IMR-90 (cell line): ENCODE results near the gene TMEM168. TPM values are rescaled to one million over a fixed set of nuclear protein-coding genes. Genes with fewer than 3 reads are reported as not detected.

Experiments used
- ATAC-seq: fragments of 200-7000 bp; cut with Tn5 transposase; 2 replicates; pipeline ENCODE4 v1.9.1; 2020; ENCODE audit warnings: low read depth, mild to moderate bottlenecking, moderate library complexity
- BruUV-seq: library from RNA; stranded (reverse); fragments of 400-500 nt; replicated peaks from 2 replicates; lab custom pipeline; 2021; lab: Mats Ljungman, UMichigan
- CTCF ChIA-PET: fragments of 300-600 bp; formaldehyde crosslinking; extraction: SDS; loops from one replicate; lab custom pipeline; 2021; ENCODE audit warnings: antibody characterized with exemption; lab: Yijun Ruan, JAX
- POLR2A ChIA-PET: fragments of 300-600 bp; sonication (Branson Sonifier 250); formaldehyde crosslinking; loops from one replicate; lab custom pipeline; 2022; ENCODE audit warnings: antibody characterized with exemption; ENCODE audit not compliant: unreplicated experiment; lab: Charles Lee
- DNase-seq: peaks from one replicate; pipeline ENCODE4 v3.0.0; 2013
- H2AFZ ChIP-seq: replicated peaks from 2 replicates; pipeline ENCODE3; 2013; ENCODE audit warnings: low read length, mild to moderate bottlenecking; ENCODE audit not compliant: poor library complexity
- H2AK5ac ChIP-seq: 2 replicates; pipeline ENCODE4 v1.6.1; 2013; ENCODE audit warnings: low read depth, low read length, inconsistent platforms
- H2AK9ac ChIP-seq: replicated peaks from 2 replicates; pipeline ENCODE3; 2013; ENCODE audit warnings: mild to moderate bottlenecking, low read depth, low read length, moderate library complexity; ENCODE audit not compliant: poor library complexity
- H2BK120ac ChIP-seq: 2 replicates; pipeline ENCODE4 v1.6.1; 2013; ENCODE audit warnings: low read depth, low read length, inconsistent platforms
- H2BK15ac ChIP-seq: 3 replicates; pipeline ENCODE4 v1.6.1; 2013; ENCODE audit warnings: low read depth, low read length, inconsistent platforms
- H2BK20ac ChIP-seq: 2 replicates; pipeline ENCODE4 v1.6.1; 2013; ENCODE audit warnings: low read depth, mild to moderate bottlenecking, inconsistent platforms, low read length, moderate library complexity
- H2BK5ac ChIP-seq: 2 replicates; pipeline ENCODE4 v1.6.1; 2013; ENCODE audit warnings: mild to moderate bottlenecking, low read depth, low read length, inconsistent platforms; ENCODE audit not compliant: poor library complexity, severe bottlenecking
- H3K14ac ChIP-seq: replicated peaks from 2 replicates; pipeline ENCODE4 v1.6.1; 2013; ENCODE audit warnings: low read depth, low read length, inconsistent platforms
- H3K18ac ChIP-seq: 2 replicates; pipeline ENCODE4 v1.6.1; 2013; ENCODE audit warnings: low read depth, low read length, control low read depth
- H3K23ac ChIP-seq: 2 replicates; pipeline ENCODE4 v1.6.1; 2013; ENCODE audit warnings: low read depth, low read length, inconsistent platforms
- H3K27ac ChIP-seq: 2 replicates; pipeline ENCODE4 v1.5.1; 2013; ENCODE audit warnings: mild to moderate bottlenecking, control low read depth, low read length; ENCODE audit not compliant: insufficient read depth
- H3K27me3 ChIP-seq: 2 replicates; pipeline ENCODE4 v1.6.1; 2013; ENCODE audit warnings: low read length; ENCODE audit not compliant: control insufficient read depth, insufficient read depth
- H3K36me3 ChIP-seq: 2 replicates; pipeline ENCODE4 v1.6.1; 2013; ENCODE audit warnings: low read length, mixed read lengths; ENCODE audit not compliant: control insufficient read depth, insufficient read depth
- H3K4ac ChIP-seq: 2 replicates; pipeline ENCODE4 v1.6.1; 2013; ENCODE audit warnings: low read depth, low read length, inconsistent platforms
- H3K4me1 ChIP-seq: 2 replicates; pipeline ENCODE4 v1.6.1; 2013; ENCODE audit warnings: low read length, mixed read lengths; ENCODE audit not compliant: control insufficient read depth, insufficient read depth
- H3K4me2 ChIP-seq: 2 replicates; pipeline ENCODE4 v1.6.1; 2013; ENCODE audit warnings: low read depth, mild to moderate bottlenecking, control low read depth, low read length, moderate library complexity
- H3K4me3 ChIP-seq: 2 replicates; pipeline ENCODE4 v1.5.1; 2013; ENCODE audit warnings: low read depth, mild to moderate bottlenecking, control low read depth, low read length, moderate library complexity; ENCODE audit not compliant: insufficient read depth
- H3K56ac ChIP-seq: 2 replicates; pipeline ENCODE4 v1.6.1; 2013; ENCODE audit warnings: low read length, inconsistent platforms; ENCODE audit not compliant: insufficient read depth; ENCODE audit errors: extremely low read depth
- H3K79me1 ChIP-seq, 2 experiments: 2 replicates each; pipeline ENCODE4 v1.6.1; 2013; ENCODE audit warnings: low read length in 2 of 2, inconsistent platforms in 1 of 2, low read depth in 1 of 2
- H3K9ac ChIP-seq: 2 replicates; pipeline ENCODE4 v1.6.1; 2013; ENCODE audit warnings: low read depth, low read length, control low read depth
- H3K9me1 ChIP-seq: 2 replicates; pipeline ENCODE4 v1.6.1; 2013; ENCODE audit warnings: low read length, inconsistent platforms; ENCODE audit not compliant: insufficient read depth
- H3K9me3 ChIP-seq: 2 replicates; pipeline ENCODE4 v1.6.1; 2013; ENCODE audit warnings: low read length; ENCODE audit not compliant: control insufficient read depth, insufficient read depth
- H4K20me1 ChIP-seq: 2 replicates; pipeline ENCODE4 v1.6.1; 2013; ENCODE audit warnings: low read length, inconsistent platforms; ENCODE audit not compliant: insufficient read depth
- H4K5ac ChIP-seq: 2 replicates; pipeline ENCODE4 v1.6.1; 2013; ENCODE audit warnings: mild to moderate bottlenecking, low read depth, low read length, control low read depth
- H4K8ac ChIP-seq, 2 experiments: 2 replicates each; pipeline ENCODE4 v1.6.1; 2013; ENCODE audit warnings: low read depth in 2 of 2, low read length in 2 of 2, control low read depth in 1 of 2, inconsistent platforms in 1 of 2
- H4K91ac ChIP-seq: 2 replicates; pipeline ENCODE4 v1.6.1; 2013; ENCODE audit warnings: low read depth, low read length, inconsistent platforms; ENCODE audit not compliant: insufficient read depth
- CEBPB ChIP-seq: IDR thresholded peaks from 2 replicates; pipeline ENCODE4 v1.6.1; 2012; ENCODE audit warnings: low read depth, low read length, improper control_type of control experiment
- CHD1 ChIP-seq: IDR thresholded peaks from 2 replicates; pipeline ENCODE4 v1.6.1; 2012; ENCODE audit warnings: low read depth, low read length, improper control_type of control experiment
- FOS ChIP-seq: fragments of 150-350 bp; IDR thresholded peaks from 2 replicates; pipeline ENCODE4 v1.6.1; 2016; ENCODE audit warnings: low read depth, low read length
- NFE2L2 ChIP-seq: fragments of 150-350 bp; IDR thresholded peaks from 2 replicates; pipeline ENCODE4 v1.6.1; 2016; ENCODE audit warnings: low read depth, mild to moderate bottlenecking, low read length
- RAD21 ChIP-seq: IDR thresholded peaks from 2 replicates; pipeline ENCODE4 v1.6.1; 2012; ENCODE audit warnings: low read length, improper control_type of control experiment
- RFX5 ChIP-seq: IDR thresholded peaks from 2 replicates; pipeline ENCODE4 v1.8.0; 2012; ENCODE audit warnings: low read depth, mild to moderate bottlenecking, low read length, moderate library complexity
- SMC3 ChIP-seq: fragments of 150-350 bp; IDR thresholded peaks from 2 replicates; pipeline ENCODE4 v1.6.1; 2016; ENCODE audit warnings: low read depth, mild to moderate bottlenecking, antibody characterized with exemption, low read length, moderate library complexity
- WGBS, 2 experiments: methylation state at CpG; one replicate each; pipeline versions ENCODE4 v1.1.5 to v1.1.7; 2013; ENCODE audit warnings: missing lambda C conversion rate in 2 of 2; ENCODE audit not compliant: insufficient read length in 1 of 2; ENCODE audit errors: extremely low coverage in 2 of 2; 5-methylcytosine and 5-hydroxymethylcytosine counted together
- dilution Hi-C: fragments of 300-500 bp; cut with HindIII; formaldehyde crosslinking; loops from one replicate; pipeline ENCODE4 v1.14.3; 2018; ENCODE audit warnings: low sequenced_read_pairs; ENCODE audit not compliant: unreplicated experiment
- in situ Hi-C: fragments of 300-500 bp; cut with MboI; formaldehyde crosslinking; loops from 3 replicates; pipeline ENCODE4 v1.14.3; 2019; ENCODE audit warnings: low sequenced_read_pairs, inconsistent platforms, mixed read lengths
- intact Hi-C: fragments of 100-400 bp; cut with micrococcal nuclease; formaldehyde crosslinking; loops from 2 replicates; pipeline ENCODE4 v1.10.0; 2022
- polyA plus RNA-seq, 3 experiments: library from polyadenylated mRNA; depleted of rRNA; stranded (reverse); fragments of >200 nt; gene quantifications; 2 replicates each; pipeline ENCODE4 v1.2.3, GENCODE V29; 2012; ENCODE audit warnings: low replicate concordance in 1 of 3
- total RNA-seq: library from RNA; depleted of rRNA; stranded (reverse); fragments of >200 nt; gene quantifications from 2 replicates; pipeline ENCODE4 v1.2.3, GENCODE V29; 2012
- TF ChIP-seq, protein P1 (sequence below): fragments of 150-350 bp; IDR thresholded peaks from 2 replicates; pipeline ENCODE4 v1.6.1; 2016; ENCODE audit warnings: low read depth, mild to moderate bottlenecking, low read length, moderate library complexity, borderline replicate concordance
- TF ChIP-seq, protein P2 (sequence below): conservative IDR thresholded peaks from 2 replicates; pipeline ENCODE4 v1.5.1; 2012; ENCODE audit warnings: mild to moderate bottlenecking, low read depth, low read length, improper control_type of control experiment

Gene TMEM168
- total and polyA plus RNA-seq, 2 of the 4 experiments (the other 2 are of a cell fraction) = 17.7 to 22.9 TPM

DNA sequence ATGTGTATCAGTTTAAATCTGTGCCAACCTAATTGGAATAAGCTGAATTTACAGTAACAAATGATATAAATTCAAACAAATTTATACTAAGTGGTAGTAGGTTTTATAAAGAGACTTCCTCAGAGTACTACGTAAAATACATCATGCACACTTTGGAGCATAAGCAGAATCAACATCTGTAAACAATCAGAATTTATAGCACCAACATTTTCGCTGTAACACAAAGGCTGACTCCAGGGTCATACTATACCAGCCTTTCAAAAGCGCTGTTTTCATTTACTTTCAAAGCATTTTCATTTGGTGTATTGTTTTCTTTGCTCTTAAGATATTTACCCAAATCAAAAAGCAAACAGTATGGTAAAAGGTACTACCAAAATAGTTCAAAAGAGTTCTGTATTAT is 29.3 kb upstream of the TMEM168 start:
- Histone ChIP-seq H2AK9ac (no peak overlapping the region), H2BK15ac (no peak overlapping the region), H3K18ac (no peak overlapping the region), H2BK5ac (no peak overlapping the region), H4K20me1 (no peaks in the 10 kb centered on the region), H3K27me3 (no peaks in the 10 kb centered on the region), H3K4me1 (no peaks in the 10 kb centered on the region), H2AK5ac (no peak overlapping the region), H3K9me1 (no peaks in the 10 kb centered on the region), H3K27ac (no peak overlapping the region), H3K14ac (no peak overlapping the region), H3K36me3 (peaks cover 2% of the 10 kb centered on the region; the same call in 1 of the 2 replicates), H4K91ac (no peak overlapping the region), H4K5ac (no peak overlapping the region), H2BK20ac (no peak overlapping the region), H3K9me3 (no peaks in the 10 kb centered on the region), H3K23ac (no peak overlapping the region), H3K79me1 (no peaks in the 10 kb centered on the region), H2BK120ac (no peak overlapping the region), H3K9ac (no peak overlapping the region), H3K4me3 (no peak overlapping the region), H3K4ac (no peak overlapping the region), H4K8ac (no peak overlapping the region), H3K4me2 (no peak overlapping the region), H3K56ac (no peak overlapping the region), H2AFZ (no peak overlapping the region)
- ChIA-PET CTCF (no interaction called here), POLR2A (no interaction called here)
- no peak for ATAC-seq
- TF ChIP-seq, protein P1, sequence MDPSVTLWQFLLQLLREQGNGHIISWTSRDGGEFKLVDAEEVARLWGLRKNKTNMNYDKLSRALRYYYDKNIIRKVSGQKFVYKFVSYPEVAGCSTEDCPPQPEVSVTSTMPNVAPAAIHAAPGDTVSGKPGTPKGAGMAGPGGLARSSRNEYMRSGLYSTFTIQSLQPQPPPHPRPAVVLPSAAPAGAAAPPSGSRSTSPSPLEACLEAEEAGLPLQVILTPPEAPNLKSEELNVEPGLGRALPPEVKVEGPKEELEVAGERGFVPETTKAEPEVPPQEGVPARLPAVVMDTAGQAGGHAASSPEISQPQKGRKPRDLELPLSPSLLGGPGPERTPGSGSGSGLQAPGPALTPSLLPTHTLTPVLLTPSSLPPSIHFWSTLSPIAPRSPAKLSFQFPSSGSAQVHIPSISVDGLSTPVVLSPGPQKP = no peak
- TF ChIP-seq FOS (no peak), RFX5 (no peak), SMC3 (no peak), NFE2L2 (no peak), RAD21 (no peak), CEBPB (no peak), CHD1 (no peak)
- TF ChIP-seq, protein P2, sequence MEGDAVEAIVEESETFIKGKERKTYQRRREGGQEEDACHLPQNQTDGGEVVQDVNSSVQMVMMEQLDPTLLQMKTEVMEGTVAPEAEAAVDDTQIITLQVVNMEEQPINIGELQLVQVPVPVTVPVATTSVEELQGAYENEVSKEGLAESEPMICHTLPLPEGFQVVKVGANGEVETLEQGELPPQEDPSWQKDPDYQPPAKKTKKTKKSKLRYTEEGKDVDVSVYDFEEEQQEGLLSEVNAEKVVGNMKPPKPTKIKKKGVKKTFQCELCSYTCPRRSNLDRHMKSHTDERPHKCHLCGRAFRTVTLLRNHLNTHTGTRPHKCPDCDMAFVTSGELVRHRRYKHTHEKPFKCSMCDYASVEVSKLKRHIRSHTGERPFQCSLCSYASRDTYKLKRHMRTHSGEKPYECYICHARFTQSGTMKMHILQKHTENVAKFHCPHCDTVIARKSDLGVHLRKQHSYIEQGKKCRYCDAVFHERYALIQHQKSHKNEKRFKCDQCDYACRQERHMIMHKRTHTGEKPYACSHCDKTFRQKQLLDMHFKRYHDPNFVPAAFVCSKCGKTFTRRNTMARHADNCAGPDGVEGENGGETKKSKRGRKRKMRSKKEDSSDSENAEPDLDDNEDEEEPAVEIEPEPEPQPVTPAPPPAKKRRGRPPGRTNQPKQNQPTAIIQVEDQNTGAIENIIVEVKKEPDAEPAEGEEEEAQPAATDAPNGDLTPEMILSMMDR = no peak
- intact Hi-C loops (no loop called here), dilution Hi-C loops (no loop called here), in situ Hi-C loops (no loop called here)
- no CpG with 5 or more reads among the region's 3 CpGs for WGBS, 2 experiments
- TSS peak; percentile 62 for BruUV-seq
- no peak for DNase-seq
